Left renal pelvis (tissue), 4 donors: ENCODE results near the gene AIFM1. TPM values are rescaled to one million over a fixed set of nuclear protein-coding genes. Genes with fewer than 3 reads are reported as not detected.

ENCODE experiments used
- polyA plus RNA-seq, 4 donors: library from polyadenylated mRNA; unstranded; fragments of 120-200 nt; gene quantifications; one replicate each; pipeline ENCODE4 v1.2.1, GENCODE V29; 2013; ENCODE audit not compliant: insufficient read length in 4 of 4

Gene AIFM1
- polyA plus RNA-seq, 4 donors: 22.7 to 96.4 (median 80.2) TPM

Other genes with a start within 250 kb of the AIFM1 start
- gene BCORL1, start 183.2 kb downstream of the AIFM1 start, polyA plus RNA-seq: 10 to 100 TPM; 17.0 to 21.1 (median 17.9) TPM
- 10 to 100 TPM; 11.2 to 14.4 (median 12.3) TPM for gene ELF4, start 55.3 kb downstream of the AIFM1 start, polyA plus RNA-seq
- gene RAB33A, start 6.1 kb upstream of the AIFM1 start, polyA plus RNA-seq: 1 to 10 TPM in 1 of 4 donors, under 1 TPM in 3; 0.47 to 1.0 (median 0.59) TPM
- 1 to 10 TPM; 6.3 to 7.7 (median 6.6) TPM for gene ZNF280C, start 103.1 kb upstream of the AIFM1 start, polyA plus RNA-seq
- gene SLC25A14, start 174.1 kb upstream of the AIFM1 start, polyA plus RNA-seq: 10 to 100 TPM; 17.6 to 32.1 (median 24.4) TPM
- not detected for gene GPR119, start 219.8 kb upstream of the AIFM1 start, polyA plus RNA-seq
- gene RBMX2, start 236.1 kb upstream of the AIFM1 start, polyA plus RNA-seq: 10 to 100 TPM; 29.5 to 38.5 (median 33.3) TPM